IMR-90 (cell line): Measurements from ENCODE around the gene TCF4. TPM values are rescaled to one million over a fixed set of nuclear protein-coding genes. Genes with fewer than 3 reads are reported as not detected.

ENCODE experiments used
- ATAC-seq: fragments of 200-7000 bp; cut with Tn5 transposase; 2 replicates; pipeline ENCODE4 v1.9.1; 2020; ENCODE audit warnings: low read depth, mild to moderate bottlenecking, moderate library complexity
- BruUV-seq: library from RNA; stranded (reverse); fragments of 400-500 nt; replicated peaks from 2 replicates; lab custom pipeline; 2021; lab: Mats Ljungman, UMichigan
- CTCF ChIA-PET: fragments of 300-600 bp; formaldehyde crosslinking; extraction: SDS; loops from one replicate; lab custom pipeline; 2021; ENCODE audit warnings: antibody characterized with exemption; lab: Yijun Ruan, JAX
- POLR2A ChIA-PET: fragments of 300-600 bp; sonication (Branson Sonifier 250); formaldehyde crosslinking; loops from one replicate; lab custom pipeline; 2022; ENCODE audit warnings: antibody characterized with exemption; ENCODE audit not compliant: unreplicated experiment; lab: Charles Lee
- DNase-seq: peaks from one replicate; pipeline ENCODE4 v3.0.0; 2013
- H2AFZ ChIP-seq: replicated peaks from 2 replicates; pipeline ENCODE3; 2013; ENCODE audit warnings: low read length, mild to moderate bottlenecking; ENCODE audit not compliant: poor library complexity
- H2AK5ac ChIP-seq: 2 replicates; pipeline ENCODE4 v1.6.1; 2013; ENCODE audit warnings: low read depth, low read length, inconsistent platforms
- H2AK9ac ChIP-seq: replicated peaks from 2 replicates; pipeline ENCODE3; 2013; ENCODE audit warnings: mild to moderate bottlenecking, low read depth, low read length, moderate library complexity; ENCODE audit not compliant: poor library complexity
- H2BK120ac ChIP-seq: 2 replicates; pipeline ENCODE4 v1.6.1; 2013; ENCODE audit warnings: low read depth, low read length, inconsistent platforms
- H2BK15ac ChIP-seq: 3 replicates; pipeline ENCODE4 v1.6.1; 2013; ENCODE audit warnings: low read depth, low read length, inconsistent platforms
- H2BK20ac ChIP-seq: 2 replicates; pipeline ENCODE4 v1.6.1; 2013; ENCODE audit warnings: low read depth, mild to moderate bottlenecking, inconsistent platforms, low read length, moderate library complexity
- H2BK5ac ChIP-seq: 2 replicates; pipeline ENCODE4 v1.6.1; 2013; ENCODE audit warnings: mild to moderate bottlenecking, low read depth, low read length, inconsistent platforms; ENCODE audit not compliant: poor library complexity, severe bottlenecking
- H3K14ac ChIP-seq: replicated peaks from 2 replicates; pipeline ENCODE4 v1.6.1; 2013; ENCODE audit warnings: low read depth, low read length, inconsistent platforms
- H3K18ac ChIP-seq: 2 replicates; pipeline ENCODE4 v1.6.1; 2013; ENCODE audit warnings: low read depth, low read length, control low read depth
- H3K23ac ChIP-seq: 2 replicates; pipeline ENCODE4 v1.6.1; 2013; ENCODE audit warnings: low read depth, low read length, inconsistent platforms
- H3K27ac ChIP-seq: 2 replicates; pipeline ENCODE4 v1.5.1; 2013; ENCODE audit warnings: mild to moderate bottlenecking, control low read depth, low read length; ENCODE audit not compliant: insufficient read depth
- H3K27me3 ChIP-seq: 2 replicates; pipeline ENCODE4 v1.6.1; 2013; ENCODE audit warnings: low read length; ENCODE audit not compliant: control insufficient read depth, insufficient read depth
- H3K36me3 ChIP-seq: 2 replicates; pipeline ENCODE4 v1.6.1; 2013; ENCODE audit warnings: low read length, mixed read lengths; ENCODE audit not compliant: control insufficient read depth, insufficient read depth
- H3K4ac ChIP-seq: 2 replicates; pipeline ENCODE4 v1.6.1; 2013; ENCODE audit warnings: low read depth, low read length, inconsistent platforms
- H3K4me1 ChIP-seq: 2 replicates; pipeline ENCODE4 v1.6.1; 2013; ENCODE audit warnings: low read length, mixed read lengths; ENCODE audit not compliant: control insufficient read depth, insufficient read depth
- H3K4me2 ChIP-seq: 2 replicates; pipeline ENCODE4 v1.6.1; 2013; ENCODE audit warnings: low read depth, mild to moderate bottlenecking, control low read depth, low read length, moderate library complexity
- H3K4me3 ChIP-seq: 2 replicates; pipeline ENCODE4 v1.5.1; 2013; ENCODE audit warnings: low read depth, mild to moderate bottlenecking, control low read depth, low read length, moderate library complexity; ENCODE audit not compliant: insufficient read depth
- H3K56ac ChIP-seq: 2 replicates; pipeline ENCODE4 v1.6.1; 2013; ENCODE audit warnings: low read length, inconsistent platforms; ENCODE audit not compliant: insufficient read depth; ENCODE audit errors: extremely low read depth
- H3K79me1 ChIP-seq, 2 experiments: 2 replicates each; pipeline ENCODE4 v1.6.1; 2013; ENCODE audit warnings: low read length in 2 of 2, inconsistent platforms in 1 of 2, low read depth in 1 of 2
- H3K9ac ChIP-seq: 2 replicates; pipeline ENCODE4 v1.6.1; 2013; ENCODE audit warnings: low read depth, low read length, control low read depth
- H3K9me1 ChIP-seq: 2 replicates; pipeline ENCODE4 v1.6.1; 2013; ENCODE audit warnings: low read length, inconsistent platforms; ENCODE audit not compliant: insufficient read depth
- H3K9me3 ChIP-seq: 2 replicates; pipeline ENCODE4 v1.6.1; 2013; ENCODE audit warnings: low read length; ENCODE audit not compliant: control insufficient read depth, insufficient read depth
- H4K20me1 ChIP-seq: 2 replicates; pipeline ENCODE4 v1.6.1; 2013; ENCODE audit warnings: low read length, inconsistent platforms; ENCODE audit not compliant: insufficient read depth
- H4K5ac ChIP-seq: 2 replicates; pipeline ENCODE4 v1.6.1; 2013; ENCODE audit warnings: mild to moderate bottlenecking, low read depth, low read length, control low read depth
- H4K8ac ChIP-seq, 2 experiments: 2 replicates each; pipeline ENCODE4 v1.6.1; 2013; ENCODE audit warnings: low read depth in 2 of 2, low read length in 2 of 2, control low read depth in 1 of 2, inconsistent platforms in 1 of 2
- H4K91ac ChIP-seq: 2 replicates; pipeline ENCODE4 v1.6.1; 2013; ENCODE audit warnings: low read depth, low read length, inconsistent platforms; ENCODE audit not compliant: insufficient read depth
- BHLHE40 ChIP-seq: fragments of 150-350 bp; IDR thresholded peaks from 2 replicates; pipeline ENCODE4 v1.6.1; 2016; ENCODE audit warnings: mild to moderate bottlenecking, low read depth, low read length
- CEBPB ChIP-seq: IDR thresholded peaks from 2 replicates; pipeline ENCODE4 v1.6.1; 2012; ENCODE audit warnings: low read depth, low read length, improper control_type of control experiment
- CHD1 ChIP-seq: IDR thresholded peaks from 2 replicates; pipeline ENCODE4 v1.6.1; 2012; ENCODE audit warnings: low read depth, low read length, improper control_type of control experiment
- ELK1 ChIP-seq: fragments of 150-350 bp; IDR thresholded peaks from 2 replicates; pipeline ENCODE4 v1.6.1; 2016; ENCODE audit warnings: low read depth, mild to moderate bottlenecking, low read length, moderate library complexity, borderline replicate concordance
- FOS ChIP-seq: fragments of 150-350 bp; IDR thresholded peaks from 2 replicates; pipeline ENCODE4 v1.6.1; 2016; ENCODE audit warnings: low read depth, low read length
- MAFK ChIP-seq: IDR thresholded peaks from 2 replicates; pipeline ENCODE4 v1.6.1; 2012; ENCODE audit warnings: low read depth, low read length, improper control_type of control experiment
- MAZ ChIP-seq: IDR thresholded peaks from 2 replicates; pipeline ENCODE4 v1.6.1; 2012; ENCODE audit warnings: low read depth, mild to moderate bottlenecking, low read length, improper control_type of control experiment, moderate library complexity, borderline replicate concordance
- MXI1 ChIP-seq: IDR thresholded peaks from 2 replicates; pipeline ENCODE4 v1.6.1; 2012; ENCODE audit warnings: low read depth, mild to moderate bottlenecking, low read length, moderate library complexity, borderline replicate concordance
- NFE2L2 ChIP-seq: fragments of 150-350 bp; IDR thresholded peaks from 2 replicates; pipeline ENCODE4 v1.6.1; 2016; ENCODE audit warnings: low read depth, mild to moderate bottlenecking, low read length
- POLR2A ChIP-seq: IDR thresholded peaks from 2 replicates; pipeline ENCODE4 v1.6.1; 2012; ENCODE audit warnings: mild to moderate bottlenecking, low read depth, low read length
- RAD21 ChIP-seq: IDR thresholded peaks from 2 replicates; pipeline ENCODE4 v1.6.1; 2012; ENCODE audit warnings: low read length, improper control_type of control experiment
- RCOR1 ChIP-seq: IDR thresholded peaks from 2 replicates; pipeline ENCODE4 v1.6.1; 2012; ENCODE audit warnings: mild to moderate bottlenecking, low read length, improper control_type of control experiment; ENCODE audit not compliant: insufficient replicate concordance
- RFX5 ChIP-seq: IDR thresholded peaks from 2 replicates; pipeline ENCODE4 v1.8.0; 2012; ENCODE audit warnings: low read depth, mild to moderate bottlenecking, low read length, moderate library complexity
- SMC3 ChIP-seq: fragments of 150-350 bp; IDR thresholded peaks from 2 replicates; pipeline ENCODE4 v1.6.1; 2016; ENCODE audit warnings: low read depth, mild to moderate bottlenecking, antibody characterized with exemption, low read length, moderate library complexity
- USF2 ChIP-seq: fragments of 150-350 bp; IDR thresholded peaks from 2 replicates; pipeline ENCODE4 v1.6.1; 2017; ENCODE audit warnings: mild to moderate bottlenecking, antibody characterized with exemption, low read length, low read depth
- WGBS, 2 experiments: methylation state at CpG; one replicate each; pipeline versions ENCODE4 v1.1.5 to v1.1.7; 2013; ENCODE audit warnings: missing lambda C conversion rate in 2 of 2; ENCODE audit not compliant: insufficient read length in 1 of 2; ENCODE audit errors: extremely low coverage in 2 of 2; 5-methylcytosine and 5-hydroxymethylcytosine counted together
- dilution Hi-C: fragments of 300-500 bp; cut with HindIII; formaldehyde crosslinking; loops from one replicate; pipeline ENCODE4 v1.14.3; 2018; ENCODE audit warnings: low sequenced_read_pairs; ENCODE audit not compliant: unreplicated experiment
- in situ Hi-C: fragments of 300-500 bp; cut with MboI; formaldehyde crosslinking; loops from 3 replicates; pipeline ENCODE4 v1.14.3; 2019; ENCODE audit warnings: low sequenced_read_pairs, inconsistent platforms, mixed read lengths
- intact Hi-C: fragments of 100-400 bp; cut with micrococcal nuclease; formaldehyde crosslinking; loops from 2 replicates; pipeline ENCODE4 v1.10.0; 2022
- polyA plus RNA-seq, 3 experiments: library from polyadenylated mRNA; depleted of rRNA; stranded (reverse); fragments of >200 nt; gene quantifications; 2 replicates each; pipeline ENCODE4 v1.2.3, GENCODE V29; 2012; ENCODE audit warnings: low replicate concordance in 1 of 3
- total RNA-seq: library from RNA; depleted of rRNA; stranded (reverse); fragments of >200 nt; gene quantifications from 2 replicates; pipeline ENCODE4 v1.2.3, GENCODE V29; 2012
- TF ChIP-seq, protein P1 (sequence below): conservative IDR thresholded peaks from 2 replicates; pipeline ENCODE4 v1.5.1; 2012; ENCODE audit warnings: mild to moderate bottlenecking, low read depth, low read length, improper control_type of control experiment

The TCF4 gene
- total and polyA plus RNA-seq, 2 of the 4 experiments (the other 2 are of a cell fraction), result 30.0 to 87.1 TPM

- H2BK5ac ChIP-seq, result no peak overlapping the region
- no peak overlapping the region for H2BK15ac ChIP-seq
- DNase-seq, result no peak
- WGBS, 2 experiments, result no CpG with 5 or more reads among the region's 3 CpGs
- no peak overlapping the region for H2AK9ac ChIP-seq
- no peak overlapping the region for H3K27ac ChIP-seq
- H2AFZ ChIP-seq, result no peak overlapping the region
- H3K4me1 ChIP-seq, result peaks cover 5% of the 10 kb centered on the region
- H3K4me3 ChIP-seq, result no peak overlapping the region
- H4K5ac ChIP-seq, result no peak overlapping the region
- no peaks in the 10 kb centered on the region for H3K9me3 ChIP-seq
- no peak overlapping the region for H2AK5ac ChIP-seq
- no peak overlapping the region for H4K8ac ChIP-seq
- no peak for ATAC-seq
- BruUV-seq, result no TSS peak
- intact Hi-C loops (no loop called here), in situ Hi-C loops (no loop called here), dilution Hi-C loops (no loop called here)
- peaks cover 26 to 62% of the 10 kb centered on the region in 2 experiments for H3K79me1 ChIP-seq
- no peak overlapping the region for H3K56ac ChIP-seq
- no peak overlapping the region for H3K18ac ChIP-seq
- H2BK120ac ChIP-seq, result no peak overlapping the region
- CTCF ChIA-PET, result no interaction called here
- no peak overlapping the region for H4K91ac ChIP-seq
- no peak overlapping the region for H3K23ac ChIP-seq
- H2BK20ac ChIP-seq, result no peak overlapping the region
- no peaks in the 10 kb centered on the region for H3K27me3 ChIP-seq
- TF ChIP-seq CHD1 (no peak), NFE2L2 (no peak), FOS (no peak), RCOR1 (no peak), MAFK (no peak), POLR2A (no peak), USF2 (no peak), BHLHE40 (no peak), RFX5 (no peak), RAD21 (no peak), ELK1 (no peak), CEBPB (no peak), MAZ (no peak), MXI1 (no peak), SMC3 (no peak)
- TF ChIP-seq, protein P1, sequence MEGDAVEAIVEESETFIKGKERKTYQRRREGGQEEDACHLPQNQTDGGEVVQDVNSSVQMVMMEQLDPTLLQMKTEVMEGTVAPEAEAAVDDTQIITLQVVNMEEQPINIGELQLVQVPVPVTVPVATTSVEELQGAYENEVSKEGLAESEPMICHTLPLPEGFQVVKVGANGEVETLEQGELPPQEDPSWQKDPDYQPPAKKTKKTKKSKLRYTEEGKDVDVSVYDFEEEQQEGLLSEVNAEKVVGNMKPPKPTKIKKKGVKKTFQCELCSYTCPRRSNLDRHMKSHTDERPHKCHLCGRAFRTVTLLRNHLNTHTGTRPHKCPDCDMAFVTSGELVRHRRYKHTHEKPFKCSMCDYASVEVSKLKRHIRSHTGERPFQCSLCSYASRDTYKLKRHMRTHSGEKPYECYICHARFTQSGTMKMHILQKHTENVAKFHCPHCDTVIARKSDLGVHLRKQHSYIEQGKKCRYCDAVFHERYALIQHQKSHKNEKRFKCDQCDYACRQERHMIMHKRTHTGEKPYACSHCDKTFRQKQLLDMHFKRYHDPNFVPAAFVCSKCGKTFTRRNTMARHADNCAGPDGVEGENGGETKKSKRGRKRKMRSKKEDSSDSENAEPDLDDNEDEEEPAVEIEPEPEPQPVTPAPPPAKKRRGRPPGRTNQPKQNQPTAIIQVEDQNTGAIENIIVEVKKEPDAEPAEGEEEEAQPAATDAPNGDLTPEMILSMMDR, result no peak
- H3K9me1 ChIP-seq, result peaks cover 13% of the 10 kb centered on the region; the same call in 1 of the 2 replicates
- H3K36me3 ChIP-seq, result no peaks in the 10 kb centered on the region
- H3K4ac ChIP-seq, result no peak overlapping the region
- H3K14ac ChIP-seq, result no peak overlapping the region
- no peak overlapping the region for H3K9ac ChIP-seq
- no peak overlapping the region for H3K4me2 ChIP-seq
- peaks cover 7% of the 10 kb centered on the region; the same call in 1 of the 2 replicates for H4K20me1 ChIP-seq
- POLR2A ChIA-PET, result no interaction called here
Measured at GRCh38 chr18:55289048-55289447, 298.9 kb downstream of the TCF4 start.
